ENCODE measurements around the gene BLVRB. TPM values are rescaled to one million over a fixed set of nuclear protein-coding genes. Genes with fewer than 3 reads are reported as not detected.
A peak's percentile ranks its signal among the peaks of the same experiment; 100 is the strongest.

BLVRB gene
- total RNA-seq, 2 experiments from 2014 or later: 21.2 to 21.7 TPM

GRCh38 chr19:40400559-40400958 is 65.0 kb downstream of the BLVRB start:
- no peaks in the 10 kb centered on the region for H3K36me3 Mint-ChIP-seq (ENCODE audit: low read depth)
- TF ChIP-seq CTCF (IDR thresholded peaks at IDR 0.05): no peak
- H3K27ac Mint-ChIP-seq: no peak overlapping the region
- no peak overlapping the region for H3K4me3 Mint-ChIP-seq
- ChIA-PET CTCF (interaction anchor here (1.2 to 1.3 kb wide), 2 partner anchors 20 to 118 kb away, joined by 3 read pairs; no protein-coding TSS in a partner anchor), POLR2A (no interaction called here)
- peaks cover 11% of the 10 kb centered on the region for H3K4me1 Mint-ChIP-seq (ENCODE audit: low read depth)
- ATAC-seq (no peak), DNase-seq (no peak)
- no peaks in the 10 kb centered on the region for H3K27me3 Mint-ChIP-seq
- intact Hi-C loops (cut with micrococcal nuclease): no loop called here
- H3K9me3 Mint-ChIP-seq: no peaks in the 10 kb centered on the region

GRCh38 chr19:40398417-40399131 is 67.0 kb downstream of the BLVRB start:
- POLR2A ChIA-PET: no interaction called here
- Mint-ChIP-seq H3K36me3 (ENCODE audit: low read depth) (no peaks in the 10 kb centered on the region), H3K9me3 (no peaks in the 10 kb centered on the region), H3K27ac (no peak overlapping the region), H3K27me3 (no peaks in the 10 kb centered on the region), H3K4me3 (no peak overlapping the region), H3K4me1 (ENCODE audit: low read depth) (peaks cover 9% of the 10 kb centered on the region)
- peak; percentile 82 for ATAC-seq
- intact Hi-C loops (cut with micrococcal nuclease): no loop called here
- DNase-seq: peak; percentile 84
- CTCF ChIA-PET: no interaction called here
- no peak for TF ChIP-seq CTCF (IDR thresholded peaks at IDR 0.05)

Other genes with a start within 250 kb of the BLVRB start
- gene TTC9B, start 247.4 kb downstream of the BLVRB start, total RNA-seq: not detected
- not detected for gene CCNP, start 239.1 kb downstream of the BLVRB start, total RNA-seq
- gene AKT2, start 180.4 kb downstream of the BLVRB start, total RNA-seq: 100 to 1,000 TPM; 139 to 144 TPM
- gene C19orf47, start 117.3 kb downstream of the BLVRB start, total RNA-seq: 10 to 100 TPM; 17.5 to 18.0 TPM
- gene PLD3, start 117.0 kb downstream of the BLVRB start, total RNA-seq: 10 to 100 TPM; 54.4 to 56.7 TPM
- gene HIPK4, start 75.6 kb downstream of the BLVRB start, total RNA-seq: not detected
- 1 to 10 TPM; 1.2 TPM for gene PRX, start 52.4 kb downstream of the BLVRB start, total RNA-seq
- gene SERTAD1, start 39.8 kb downstream of the BLVRB start, total RNA-seq: 10 to 100 TPM; 15.5 to 17.2 TPM
- 10 to 100 TPM in 1 of 2 experiments, 1 to 10 TPM in 1; 8.8 to 11.2 TPM for gene SERTAD3, start 21.4 kb downstream of the BLVRB start, total RNA-seq
- gene SPTBN4, start 1.3 kb upstream of the BLVRB start, total RNA-seq: 1 to 10 TPM; 1.3 to 2.3 TPM
- 10 to 100 TPM; 82.8 to 89.3 TPM for gene SHKBP1, start 111.1 kb upstream of the BLVRB start, total RNA-seq
- gene LTBP4, start 135.6 kb upstream of the BLVRB start, total RNA-seq: 100 to 1,000 TPM; 117 to 121 TPM
- gene NUMBL, start 224.9 kb upstream of the BLVRB start, total RNA-seq: 10 to 100 TPM; 13.7 to 17.7 TPM

All from activated CD8-positive, alpha-beta T cell treated with anti-CD3 and anti-CD28 coated beads for 36 hours (primary cell).